ENCODE measurements around the gene CTNNA2.
"Not testable (repeated sequence)": the region's sequence is repeated elsewhere in the genome, so short reads cannot be mapped to it uniquely, and the experiment has no call there.

The CTNNA2 gene

DNA sequence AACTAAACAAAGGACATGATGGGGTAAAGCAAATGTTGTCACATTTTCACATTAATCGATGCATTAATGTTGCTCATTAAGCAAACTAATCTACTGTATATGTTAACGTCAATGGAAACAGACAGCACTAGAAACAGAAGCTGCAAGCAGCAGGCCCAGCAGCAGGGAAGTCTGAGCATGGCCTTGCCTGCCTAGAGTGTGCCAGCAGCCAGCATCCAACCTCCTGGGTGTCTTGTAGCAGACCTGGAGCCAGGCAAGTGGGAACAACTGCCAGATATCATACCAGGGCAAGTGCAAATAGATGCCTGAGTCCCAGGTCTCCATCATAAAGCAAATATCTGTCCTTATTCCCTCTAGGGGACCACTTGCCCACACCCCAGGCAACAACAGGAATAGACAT, 472.7 kb downstream of the CTNNA2 start:
- no peak for DNase-seq

GRCh38 chr2:79993144-79993543, 480.3 kb downstream of the CTNNA2 start:
- DNase-seq, result peak; percentile 62

GRCh38 chr2:79994161-79994560, 481.3 kb downstream of the CTNNA2 start:
- peak; percentile 12 for DNase-seq

DNA sequence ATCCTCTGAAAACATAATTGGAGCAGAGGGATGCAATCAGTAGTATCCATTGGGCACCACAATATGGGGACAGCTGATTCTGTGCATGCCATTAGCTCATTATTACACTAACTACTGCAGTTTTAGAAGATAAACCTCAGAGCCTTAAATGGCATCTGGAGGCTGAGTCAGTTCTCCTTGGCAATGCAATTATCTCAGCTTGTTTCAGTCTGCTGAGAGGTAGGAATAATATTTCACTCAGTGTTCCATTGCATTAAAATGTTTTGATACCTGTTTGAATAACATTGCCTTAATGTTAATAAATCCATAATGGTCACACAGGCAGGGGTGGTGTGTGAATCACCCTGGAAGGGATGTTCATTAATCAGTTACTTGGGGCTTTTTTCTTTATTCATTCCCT, 482.1 kb downstream of the CTNNA2 start:
- peak; percentile 33 for DNase-seq

DNA sequence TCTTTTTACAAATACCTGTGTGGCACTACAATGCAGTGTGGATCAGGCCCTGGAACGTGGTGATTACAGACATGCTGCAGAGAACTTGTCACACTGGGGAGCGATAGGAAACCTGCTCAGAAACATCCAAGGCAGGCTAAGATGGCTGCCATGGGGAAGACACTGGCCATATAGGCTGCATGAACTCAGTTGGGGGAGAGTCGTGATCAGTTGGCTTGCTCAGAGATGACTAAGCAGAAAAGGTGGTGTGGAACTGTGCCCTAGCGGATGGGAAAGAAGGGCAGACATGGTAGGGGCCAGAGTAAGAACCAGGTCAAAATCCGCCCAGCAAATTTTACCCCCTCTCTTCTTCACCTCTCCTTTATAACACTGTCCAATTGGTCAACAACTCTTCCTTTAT, 483.9 kb downstream of the CTNNA2 start:
- DNase-seq, result no peak

GRCh38 chr2:80001701-80002101, 488.9 kb downstream of the CTNNA2 start:
- peak; percentile 82 for DNase-seq

GRCh38 chr2:80002112-80002511, 489.3 kb downstream of the CTNNA2 start:
- DNase-seq, result no peak

GRCh38 chr2:80002568-80003157, 489.8 kb downstream of the CTNNA2 start:
- DNase-seq, result no peak

- no peak for DNase-seq
Observed at GRCh38 chr2:80007777-80008503, 495.1 kb downstream of the CTNNA2 start.

DNA sequence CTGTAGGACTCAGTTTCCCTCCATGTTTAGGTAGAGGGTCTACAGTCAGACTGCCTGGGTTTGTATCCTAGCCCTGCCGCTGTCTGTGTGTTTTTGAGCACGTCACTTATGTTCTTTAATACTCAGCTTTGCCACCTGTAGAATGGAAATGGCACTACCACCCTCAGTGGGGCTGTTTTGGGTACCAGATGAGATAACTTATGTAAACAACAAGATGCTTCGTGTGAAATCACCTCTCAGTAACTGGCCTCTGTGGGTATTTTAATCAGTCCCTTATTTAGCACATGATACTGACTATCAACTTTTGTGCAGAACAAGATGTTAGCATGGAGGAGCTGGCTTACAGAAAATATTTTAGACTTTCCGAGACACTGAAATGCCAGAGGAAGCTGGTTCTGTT, 495.7 kb downstream of the CTNNA2 start:
- DNase-seq, result no peak

DNA sequence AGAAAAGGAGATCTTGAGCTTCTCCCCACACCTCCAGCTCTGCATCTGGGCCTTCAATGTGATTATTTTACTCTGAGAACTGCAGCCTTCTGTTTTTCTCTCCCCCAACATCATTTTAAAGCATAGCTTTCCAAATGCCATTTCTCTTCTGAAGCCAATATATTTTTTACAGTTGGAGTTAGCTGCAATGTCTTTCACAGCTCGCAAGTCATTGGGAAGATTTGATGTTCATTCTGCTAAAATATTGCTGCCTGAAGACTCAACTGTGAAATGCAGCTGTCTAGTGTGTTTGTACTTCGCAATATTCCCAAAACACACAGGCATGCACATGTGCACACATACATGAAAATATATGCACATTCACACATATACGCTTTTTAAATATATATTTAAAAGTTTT, 496.4 kb downstream of the CTNNA2 start:
- DNase-seq, result no peak

DNA sequence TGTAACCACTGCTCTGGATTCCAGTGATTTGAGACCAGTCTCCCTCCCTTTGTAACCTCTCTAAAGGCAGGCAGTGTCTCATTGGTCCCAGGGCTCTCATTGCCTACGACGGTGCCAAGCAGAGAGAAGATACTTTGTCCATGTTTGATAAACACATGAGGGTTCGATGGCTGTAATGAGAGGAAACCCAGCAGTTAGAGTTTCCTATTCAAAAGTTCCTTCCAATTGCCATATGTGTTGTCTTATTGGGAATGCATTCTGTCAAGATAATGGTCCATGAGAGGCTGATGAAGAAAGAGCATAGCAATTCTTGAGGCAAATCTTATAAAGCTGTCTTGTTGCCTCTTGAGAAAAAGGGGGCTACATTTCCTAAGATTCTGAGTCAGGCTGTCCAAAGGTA, 499.2 kb downstream of the CTNNA2 start:
- no peak for DNase-seq

DNA sequence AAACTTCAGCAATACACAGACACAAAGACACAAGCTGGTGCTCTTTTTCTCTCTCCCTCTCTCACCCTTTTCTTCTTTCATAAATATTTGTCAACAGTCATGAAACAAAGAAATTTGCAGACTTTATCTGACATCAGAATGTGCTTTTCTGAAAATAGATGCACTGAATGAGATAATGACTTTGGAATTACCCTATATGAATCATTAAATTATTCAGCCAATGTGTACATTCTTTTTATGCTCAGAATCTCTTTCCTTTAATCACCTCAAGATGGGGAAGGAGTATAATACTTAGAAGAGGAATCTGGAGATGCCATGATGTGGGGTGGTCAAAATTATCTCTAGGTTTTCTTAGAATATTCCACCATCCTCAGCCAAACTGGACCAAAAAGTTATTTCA, 501.8 kb downstream of the CTNNA2 start:
- DNase-seq, result peak; percentile 64

GRCh38 chr2:80016171-80016570, 503.3 kb downstream of the CTNNA2 start:
- DNase-seq, result no peak

DNA sequence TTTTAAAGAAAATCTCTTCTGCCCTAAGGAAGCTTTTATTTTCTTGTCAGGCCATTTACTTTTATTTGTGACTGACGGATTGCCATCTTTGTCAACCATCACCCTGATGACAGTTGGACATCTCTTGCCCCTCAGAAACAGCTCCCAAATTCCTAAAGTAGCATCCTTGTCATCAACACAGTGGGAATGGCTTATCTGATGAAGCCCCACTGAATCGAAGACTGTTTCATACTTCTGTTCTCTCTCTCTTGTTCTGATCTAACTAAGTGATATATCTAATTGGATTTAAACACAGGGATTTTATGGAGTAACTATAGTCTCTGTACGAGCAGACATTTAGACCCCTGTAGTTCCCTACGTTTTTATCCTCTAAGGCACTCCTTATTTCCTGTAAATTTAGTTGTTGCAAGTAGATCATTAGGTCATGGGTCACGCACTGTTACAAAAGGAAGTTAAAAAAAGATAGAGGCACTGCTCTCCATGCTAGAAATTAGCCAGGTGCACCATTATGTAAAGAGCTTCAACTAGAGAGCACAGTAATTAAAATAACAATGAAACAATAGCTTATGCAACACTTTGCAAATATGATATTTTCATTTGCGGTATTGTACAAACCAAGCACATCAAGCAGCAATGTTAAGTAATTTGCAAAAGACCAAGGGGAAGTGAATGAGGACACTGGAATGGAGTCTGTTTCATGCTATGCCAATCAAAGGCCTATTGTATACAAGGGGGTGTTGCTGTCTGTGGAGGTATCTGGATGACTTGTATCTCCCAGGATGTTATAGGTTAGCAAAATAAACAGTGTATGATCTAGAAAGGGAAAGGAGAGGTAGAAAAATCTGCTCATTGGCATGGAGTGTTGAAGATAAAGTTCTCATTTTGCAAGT, 507.0 kb downstream of the CTNNA2 start:
- no peak for DNase-seq

DNA sequence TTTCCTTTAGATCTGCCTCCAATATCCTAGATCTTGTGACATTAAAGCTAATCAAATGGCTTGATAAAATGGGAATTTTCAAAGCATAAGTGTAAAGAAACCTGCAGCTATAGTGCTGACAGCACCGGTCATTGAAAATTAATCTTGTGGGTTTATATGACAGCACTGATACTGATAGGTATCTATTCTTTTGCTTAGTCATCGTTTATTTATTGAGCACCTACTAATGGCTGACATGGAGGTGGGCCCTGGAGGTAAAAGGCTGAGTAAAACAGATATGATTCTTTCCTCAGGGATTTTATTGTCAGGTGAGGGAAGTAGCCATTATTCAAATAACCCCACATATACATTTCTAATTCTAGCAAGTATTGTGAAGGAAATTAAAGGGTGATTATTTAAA, 509.2 kb downstream of the CTNNA2 start:
- no peak for DNase-seq

- peak; percentile 20 for DNase-seq
Observed at GRCh38 chr2:80026040-80026729, 513.3 kb downstream of the CTNNA2 start.

GRCh38 chr2:80028051-80028450, 515.2 kb downstream of the CTNNA2 start:
- no peak for DNase-seq

DNA sequence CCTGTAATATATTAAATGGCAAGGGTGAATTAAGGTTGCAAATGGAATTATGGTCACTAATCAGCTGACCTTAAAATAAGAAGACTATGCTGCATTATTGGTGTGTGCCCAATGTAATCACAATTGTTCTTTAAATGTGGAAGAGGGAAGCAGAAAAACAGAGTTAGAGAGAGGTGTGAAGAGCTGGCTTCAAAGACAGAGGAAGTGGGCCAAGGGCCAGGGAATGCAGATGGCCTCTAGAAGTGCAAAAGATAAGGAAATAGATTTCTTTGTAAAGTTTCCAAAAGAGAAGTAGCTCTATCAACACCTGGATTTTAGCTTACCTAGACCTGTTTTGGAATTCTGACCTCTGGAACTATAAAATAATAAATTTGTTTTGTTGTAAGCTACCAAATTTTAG, 515.7 kb downstream of the CTNNA2 start:
- DNase-seq, result no peak

DNA sequence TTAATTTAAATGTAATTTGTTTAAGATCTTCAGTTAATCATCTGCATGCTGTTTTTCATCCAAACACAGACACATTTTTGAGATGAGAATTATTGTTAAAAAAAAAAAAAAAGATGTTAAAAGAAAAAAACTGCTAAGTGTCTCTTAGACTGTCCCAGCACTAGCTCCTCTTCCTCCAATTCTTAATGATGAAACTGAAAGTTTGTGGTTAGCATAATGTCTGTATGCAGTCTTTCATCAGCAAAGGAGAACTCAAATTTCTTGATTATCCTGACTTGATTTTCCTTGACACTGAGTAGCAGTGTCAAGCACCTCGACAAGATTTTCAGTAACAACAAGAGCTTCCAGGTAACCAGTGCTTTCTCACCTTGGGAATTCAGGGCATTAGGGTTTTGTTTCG, 517.3 kb downstream of the CTNNA2 start:
- DNase-seq, result no peak

DNA sequence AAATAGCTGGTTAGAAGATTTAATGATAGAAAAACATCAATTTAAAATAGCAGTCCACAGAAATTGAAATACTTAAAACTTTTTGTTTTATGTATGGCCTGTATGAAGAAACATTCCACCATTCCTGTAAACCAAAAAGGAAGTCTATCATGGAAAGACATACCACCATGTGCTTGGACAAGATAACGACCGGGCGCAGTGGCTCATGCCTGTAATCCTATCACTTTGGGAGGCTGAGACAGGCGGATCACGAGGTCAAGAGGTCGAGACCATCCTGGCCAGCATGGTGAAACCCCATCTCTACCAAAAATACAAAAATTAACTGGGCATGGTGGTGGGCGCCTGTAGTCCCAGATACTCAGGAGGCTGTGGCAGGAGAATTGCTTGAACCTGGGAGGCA, 519.8 kb downstream of the CTNNA2 start:
- not testable (repeated sequence) for DNase-seq

GRCh38 chr2:80035749-80036285, 523.0 kb downstream of the CTNNA2 start:
- DNase-seq, result no peak

GRCh38 chr2:80037310-80037709, 524.5 kb downstream of the CTNNA2 start:
- no peak for DNase-seq
